NCI-H345 (cell line): ENCODE measurements around the gene CYBC1.
A peak's percentile ranks its signal among the peaks of the same experiment; 100 is the strongest.

ENCODE experiments used
- DNase-seq: peaks from one replicate; lab custom pipeline; 2025; lab: John Stamatoyannopoulos, UW

CYBC1 gene

DNA sequence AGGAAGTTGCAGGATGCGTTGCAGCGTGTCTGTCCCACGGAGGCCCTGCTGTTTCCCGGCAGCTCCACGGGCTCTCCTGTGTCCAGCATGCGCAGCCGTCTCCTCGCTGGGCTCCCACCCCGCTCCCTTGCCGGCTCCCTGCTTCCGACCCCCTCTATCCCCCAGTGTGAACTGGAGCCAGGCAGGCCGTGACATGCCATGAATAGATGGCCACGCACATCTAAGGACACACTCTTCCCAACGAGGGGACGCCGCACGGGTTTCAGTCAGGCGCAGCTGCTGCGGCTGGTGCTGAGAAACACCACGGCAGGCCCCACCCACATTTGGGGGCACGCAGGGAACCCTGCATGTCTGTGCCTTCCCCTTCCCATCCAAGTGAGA lies 41.6 kb downstream of the CYBC1 start:
- DNase-seq = no peak

DNA sequence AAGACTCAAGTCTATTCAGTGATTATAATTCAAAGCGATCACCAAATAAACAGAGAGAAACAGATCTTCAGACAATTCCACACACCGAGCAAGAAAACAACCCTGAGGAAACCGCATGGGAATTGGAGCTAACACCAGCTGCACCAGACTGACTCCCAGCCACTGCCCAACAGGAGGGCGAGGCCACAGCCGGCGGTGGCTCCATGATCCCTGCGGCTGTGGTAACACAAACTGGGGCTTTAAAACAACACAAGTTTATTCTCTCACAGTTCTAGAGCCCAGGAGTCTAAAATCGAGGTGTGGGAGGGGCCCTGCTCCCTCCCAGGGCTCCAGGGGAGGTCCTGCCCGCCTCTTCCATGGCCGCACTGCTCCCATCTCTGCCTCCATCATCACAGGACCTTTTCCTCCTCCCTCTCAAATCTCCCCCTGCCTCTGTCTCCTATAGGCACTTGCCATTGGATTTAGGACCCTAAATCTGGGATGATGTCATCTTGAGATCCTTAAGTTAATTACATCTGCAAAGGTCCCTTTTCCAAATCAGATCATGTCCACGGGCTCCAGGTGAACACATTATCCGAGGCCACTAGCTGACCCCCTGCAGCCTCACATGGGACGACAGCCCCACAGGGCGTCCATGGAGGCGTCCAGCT lies 42.1 kb downstream of the CYBC1 start:
- no peak for DNase-seq

DNA sequence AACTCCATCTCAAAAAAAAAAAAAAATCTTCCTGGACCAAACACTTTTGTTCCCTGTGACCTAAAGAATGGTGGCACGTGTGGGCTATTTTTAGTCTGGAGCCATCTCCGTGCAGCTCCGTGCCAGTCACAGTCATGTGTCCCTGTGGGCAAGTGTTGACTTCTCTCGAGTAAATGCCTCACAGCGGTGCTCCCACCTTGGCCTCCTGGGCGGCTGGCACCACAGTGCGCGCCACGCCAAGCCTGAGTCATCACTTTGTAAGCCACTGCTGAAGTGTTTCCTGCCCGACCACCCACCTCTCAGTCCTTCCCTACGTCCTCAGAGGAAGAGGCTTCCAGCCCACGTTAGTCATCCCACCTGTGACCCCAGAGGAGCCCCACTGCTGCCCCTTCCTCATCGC lies 43.3 kb downstream of the CYBC1 start:
- no peak for DNase-seq

DNA sequence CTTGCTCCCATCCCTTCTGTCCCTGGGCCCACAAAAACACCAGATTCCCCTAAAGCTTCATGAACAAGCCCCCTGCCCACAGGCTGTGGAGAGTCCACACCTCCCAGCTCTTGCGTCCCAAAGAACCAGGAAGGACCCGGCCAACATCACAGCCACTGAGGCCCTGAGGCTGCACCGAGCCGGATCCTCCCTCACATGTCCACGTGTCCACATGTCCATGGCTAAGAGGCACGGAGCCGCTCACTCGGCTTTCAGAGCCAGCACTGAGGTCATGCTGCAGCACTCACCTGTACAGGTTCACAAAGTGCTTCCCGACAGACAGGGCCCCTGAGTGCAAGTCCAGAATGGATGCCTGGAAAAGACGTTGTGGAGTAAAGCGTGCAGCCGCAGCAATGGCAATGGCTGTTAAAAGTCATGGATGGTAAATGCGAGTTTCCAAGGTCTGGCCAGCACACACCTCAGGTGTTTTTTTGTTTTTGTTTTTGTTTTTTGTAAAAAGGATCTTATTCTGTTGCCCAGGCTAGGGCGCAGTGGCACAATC lies 44.4 kb downstream of the CYBC1 start:
- DNase-seq = no peak

DNA sequence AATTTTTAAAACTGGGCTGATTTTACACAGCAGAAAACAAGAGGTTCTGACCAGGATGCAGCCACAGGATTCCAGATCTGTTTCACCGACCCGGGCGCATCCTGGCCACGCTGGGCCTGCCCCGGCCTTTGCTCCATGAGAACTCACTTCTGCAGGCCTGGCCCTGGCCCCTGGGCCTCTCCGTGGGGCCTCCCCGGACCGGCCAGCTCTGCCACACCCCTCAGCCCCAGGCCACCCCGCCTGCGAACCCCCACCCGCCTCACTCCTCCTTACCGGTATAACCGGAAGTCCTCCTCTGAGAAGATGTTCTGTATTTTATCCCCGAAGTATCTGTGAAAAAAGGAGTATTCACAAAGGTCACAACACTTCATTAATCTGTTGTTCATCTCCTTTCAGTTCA lies 45.5 kb downstream of the CYBC1 start:
- no peak for DNase-seq

DNA sequence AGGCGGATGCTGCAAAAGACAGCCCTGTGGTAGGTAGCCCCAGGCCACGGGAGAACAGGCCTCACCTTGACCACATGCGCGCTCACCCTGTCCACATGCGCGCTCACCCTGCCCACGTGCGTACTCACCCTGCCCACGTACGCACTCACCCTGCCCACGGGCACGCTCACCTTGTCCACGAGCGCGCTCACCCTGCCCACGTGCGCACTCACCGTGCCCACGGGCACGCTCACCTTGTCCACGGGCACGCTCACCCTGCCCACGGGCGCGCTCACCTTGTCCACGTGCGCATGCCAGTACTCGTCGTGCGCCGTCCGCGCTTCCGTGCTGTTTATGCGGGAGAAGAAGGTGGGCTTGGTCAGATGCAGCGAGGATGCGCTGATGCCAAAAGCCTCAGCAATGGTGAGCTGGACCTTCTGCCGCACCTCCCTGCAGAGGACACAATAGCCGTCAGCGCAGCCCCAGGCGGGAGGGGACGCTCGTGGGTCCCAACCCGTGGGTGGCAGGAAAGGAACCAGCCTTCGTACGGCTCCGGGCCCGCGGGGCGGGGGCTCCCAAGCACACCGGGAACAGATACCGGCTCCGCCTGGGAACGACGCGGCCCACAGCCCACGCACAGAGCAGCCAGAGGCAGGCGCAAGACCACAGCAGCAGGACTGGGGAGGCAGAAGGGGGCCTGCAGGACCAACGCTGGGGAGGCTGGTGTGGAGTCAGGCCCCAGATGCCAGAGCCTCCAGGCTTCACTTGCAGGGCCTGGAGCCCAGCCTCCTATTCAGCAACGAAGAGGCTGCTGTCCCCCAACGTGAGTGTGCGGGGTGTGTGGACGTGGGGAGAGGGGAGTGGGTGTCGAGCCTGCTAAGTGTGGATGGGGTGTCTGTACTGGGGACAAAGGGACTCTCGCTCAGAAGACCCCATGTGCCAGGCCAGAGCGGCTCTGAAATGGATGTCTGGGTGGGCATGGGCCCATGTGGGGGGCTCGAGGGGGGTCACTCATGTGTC lies 46.6 kb downstream of the CYBC1 start:
- no peak for DNase-seq

DNA sequence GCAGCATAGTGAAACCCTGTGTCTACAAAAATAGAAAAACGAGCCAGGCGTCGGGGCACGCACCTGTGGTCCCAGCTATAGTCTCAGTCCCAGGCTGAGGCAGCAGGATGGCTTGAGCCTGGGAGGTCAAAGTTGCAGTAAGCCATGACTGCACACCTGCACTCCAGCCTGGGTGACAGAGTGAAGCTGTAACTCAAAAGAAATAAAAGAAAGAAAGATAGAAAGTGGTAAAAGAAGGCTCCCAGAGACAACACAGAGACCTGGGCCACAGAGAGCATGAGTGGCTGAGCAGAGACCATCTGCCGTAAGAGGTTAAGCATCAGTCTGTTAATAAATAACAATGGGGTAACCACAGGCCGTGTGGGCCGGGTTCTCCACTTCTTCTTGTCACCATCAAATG lies 47.7 kb downstream of the CYBC1 start:
- DNase-seq = no peak

DNA sequence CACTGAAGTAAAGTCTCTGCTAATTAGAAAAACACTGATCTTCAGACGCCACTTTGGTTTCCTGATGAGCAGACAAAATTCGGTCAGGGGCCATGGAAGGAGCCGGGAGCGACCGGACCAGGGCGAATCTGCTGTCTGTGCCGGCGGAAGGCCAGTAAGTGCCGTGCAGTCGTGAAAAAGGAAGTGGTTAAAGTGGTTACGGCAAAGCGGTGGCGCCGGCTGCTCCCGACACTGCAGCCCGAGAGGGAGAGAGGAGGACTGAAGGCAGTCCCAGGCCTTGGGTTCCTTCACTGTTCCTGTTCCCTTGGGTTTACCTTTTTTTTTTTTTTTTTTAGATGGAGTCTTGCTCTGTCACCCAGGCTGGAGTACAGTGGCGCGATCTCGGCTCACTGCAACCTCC lies 49.7 kb downstream of the CYBC1 start:
- DNase-seq = no peak

DNA sequence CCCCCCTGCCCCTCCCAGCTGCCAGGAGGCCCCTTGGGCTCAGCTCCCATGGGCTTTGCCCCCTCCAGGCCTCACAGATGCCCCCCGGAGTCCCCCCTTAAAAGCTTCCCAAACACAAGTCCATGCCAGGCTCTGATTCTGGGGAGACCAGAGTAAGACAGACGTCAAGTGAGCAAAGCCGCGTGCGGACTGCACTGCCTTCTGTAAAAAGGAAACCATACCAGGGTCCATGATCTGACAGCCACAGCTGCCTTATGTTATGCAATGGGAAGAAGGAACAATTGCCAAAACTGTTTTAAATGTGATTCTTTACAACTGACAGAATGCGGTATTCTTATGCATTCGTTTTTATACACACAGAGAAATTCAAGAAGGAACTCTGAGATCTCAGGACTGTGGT lies 50.3 kb downstream of the CYBC1 start:
- no peak for DNase-seq

DNA sequence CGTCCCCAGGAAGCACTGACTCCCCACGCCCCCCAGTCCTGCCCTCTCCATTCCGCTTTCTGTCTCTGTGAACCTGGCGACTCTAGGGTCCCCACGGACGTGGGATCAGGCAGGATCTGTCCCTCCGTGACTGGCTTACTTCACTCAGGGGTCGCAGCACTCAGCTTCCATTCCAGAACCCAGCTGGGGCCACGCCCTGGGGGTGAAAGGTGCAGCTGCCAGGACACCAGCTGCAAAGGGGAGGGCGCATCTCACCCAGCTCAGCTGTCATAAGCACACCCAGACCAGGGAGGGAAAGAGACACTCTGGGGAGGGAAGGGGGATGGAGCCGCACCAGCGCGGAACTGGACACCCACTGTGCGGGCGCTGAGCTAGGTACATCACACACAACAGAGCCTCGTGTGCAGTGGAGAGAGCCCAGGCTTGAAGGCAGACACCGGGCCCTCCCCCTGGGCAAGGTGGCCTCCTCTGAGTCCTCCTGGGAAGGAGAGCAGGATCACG lies 50.9 kb downstream of the CYBC1 start:
- peak; percentile 81 for DNase-seq

DNA sequence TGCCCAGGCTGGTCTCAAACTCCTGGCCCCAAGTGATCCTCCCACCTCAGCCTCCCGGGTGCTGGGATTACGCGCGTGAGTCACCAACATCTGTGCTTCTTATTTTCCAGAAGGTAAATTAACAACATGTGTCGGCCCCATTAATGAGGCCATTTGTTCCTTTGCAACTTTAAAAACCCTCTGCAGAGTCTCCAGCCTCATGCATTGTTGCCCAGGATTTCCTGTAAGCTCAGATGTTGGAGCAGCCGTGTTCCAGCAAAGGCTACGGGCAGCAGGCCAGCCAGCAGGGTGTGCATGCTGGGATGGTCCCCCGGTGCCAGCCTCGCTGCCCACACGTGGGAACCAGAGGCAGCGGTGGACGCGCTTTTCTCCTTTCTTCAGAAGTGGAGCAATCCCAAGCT lies 51.5 kb downstream of the CYBC1 start:
- no peak for DNase-seq

DNA sequence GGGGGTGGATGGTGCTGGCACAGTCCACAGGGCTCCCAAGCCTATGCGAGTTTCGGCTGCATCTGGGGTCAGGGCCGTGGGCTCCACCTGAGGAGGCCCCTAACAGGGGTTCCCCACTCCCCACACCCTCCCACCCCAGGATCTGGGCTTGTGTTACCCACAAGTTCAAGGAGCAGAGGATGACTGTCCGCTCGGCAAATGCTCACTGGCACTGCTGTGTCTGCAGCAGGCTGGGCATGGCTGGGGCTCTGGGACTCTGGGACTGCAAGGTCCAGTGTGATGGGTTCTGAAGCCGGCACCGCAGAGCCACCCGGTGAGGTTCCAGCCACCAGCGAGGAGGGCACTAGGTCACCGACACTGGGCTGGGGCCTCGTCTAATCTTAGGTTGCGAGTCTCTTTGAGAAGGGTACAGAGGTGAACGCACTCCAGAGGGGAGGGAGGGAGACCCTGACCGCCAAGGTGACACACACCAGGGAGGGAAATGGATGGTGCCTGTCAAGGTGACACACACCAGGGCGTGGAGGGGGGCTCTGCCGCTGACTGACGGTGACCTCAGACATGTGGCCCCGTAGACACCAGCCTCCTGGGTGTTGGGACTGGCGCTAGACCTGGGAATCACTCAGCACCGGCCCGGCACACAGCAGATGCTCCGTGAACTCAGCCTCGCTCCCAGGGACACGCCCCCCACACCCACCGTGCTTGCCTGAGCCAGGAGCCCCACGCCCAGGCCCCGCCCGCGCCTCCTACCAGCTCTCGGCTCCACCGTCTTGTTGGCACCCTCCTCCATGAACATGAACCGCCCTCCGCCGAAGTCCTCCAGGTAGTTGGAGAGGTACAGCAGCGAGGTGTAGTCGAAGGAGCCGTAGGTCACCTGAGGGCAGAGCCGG lies 52.9 kb downstream of the CYBC1 start:
- no peak for DNase-seq

DNA sequence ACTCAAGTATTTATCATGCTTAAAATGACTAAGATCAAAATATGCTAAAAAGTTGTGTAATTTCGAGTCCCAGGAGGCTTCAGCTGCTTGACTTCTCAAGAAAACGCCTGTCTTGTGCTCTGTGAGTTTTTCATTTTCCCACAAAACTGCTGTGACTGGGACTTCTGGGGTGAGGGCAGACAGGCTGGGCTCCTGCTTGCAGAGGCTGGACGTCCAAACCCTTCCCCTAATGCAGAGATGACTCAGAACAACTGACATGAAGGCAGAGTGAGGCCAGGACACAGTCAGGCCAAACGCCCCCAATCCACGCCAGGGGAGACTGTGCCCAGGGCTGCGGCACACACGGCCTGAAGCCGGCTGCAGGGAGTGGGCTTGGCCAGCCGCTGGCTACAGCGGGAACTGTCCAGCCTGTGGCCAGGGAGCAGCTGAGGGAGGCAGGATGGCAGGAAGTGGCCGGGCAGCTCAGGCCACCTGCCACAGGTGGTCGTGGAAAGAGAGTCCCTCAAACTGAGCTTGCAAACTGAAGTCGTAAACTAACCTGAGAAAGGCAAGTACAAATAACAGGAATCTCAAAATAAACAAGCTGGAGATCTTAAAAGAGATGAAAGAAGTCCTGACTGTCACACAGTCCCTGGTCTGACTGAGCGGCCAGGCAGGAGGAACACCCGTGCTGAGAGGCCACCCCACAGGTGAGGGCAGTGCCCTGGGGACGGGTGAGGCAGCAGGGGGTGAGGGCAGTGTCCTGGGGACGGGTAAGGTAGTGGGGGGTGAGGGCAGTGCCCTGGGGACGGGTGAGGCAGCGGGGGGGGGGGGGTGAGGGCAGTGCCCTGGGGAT lies 53.7 kb downstream of the CYBC1 start:
- no peak for DNase-seq

DNA sequence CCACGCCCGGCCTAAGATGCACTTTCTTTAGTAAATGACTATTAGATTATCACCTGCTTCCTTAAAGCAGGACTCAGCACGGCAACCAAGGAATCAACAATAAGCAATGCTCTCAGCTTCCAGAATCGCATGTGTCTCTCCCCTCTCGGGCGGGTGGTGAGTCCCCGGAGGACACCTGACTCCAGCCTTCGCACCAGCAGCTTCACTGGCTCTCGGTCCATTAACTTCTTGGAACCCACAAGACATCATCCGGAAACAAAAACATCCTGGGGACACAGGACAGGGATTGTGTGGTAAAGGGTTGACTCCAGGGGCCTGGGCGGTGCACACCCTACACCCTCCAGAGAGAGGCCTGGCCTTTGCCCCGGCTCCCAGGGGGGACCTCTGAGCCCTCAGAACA lies 56.3 kb downstream of the CYBC1 start:
- no peak for DNase-seq

DNA sequence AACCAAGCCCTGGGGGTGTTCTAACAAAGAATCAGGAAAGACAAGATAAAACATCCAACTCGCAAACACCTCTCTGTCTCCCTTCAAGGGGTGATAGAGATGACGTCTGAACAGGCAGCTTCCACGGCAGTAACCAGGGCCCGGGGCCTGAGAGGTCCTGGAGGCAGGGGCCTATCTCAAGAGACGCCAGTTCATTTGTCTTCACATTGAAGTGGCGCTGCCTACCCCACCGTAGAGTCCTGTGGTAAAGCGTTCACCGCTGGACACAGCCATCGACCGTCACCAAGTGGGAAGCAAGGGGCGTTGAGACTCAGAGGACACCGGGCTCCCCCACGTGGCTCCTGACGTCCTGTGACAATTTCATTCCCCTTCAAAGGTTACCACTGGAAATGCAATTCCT lies 57.6 kb downstream of the CYBC1 start:
- no peak for DNase-seq
